Measurements from ENCODE around the gene ARPC1B.

- TF ChIP-seq CTCF (IDR thresholded peaks at IDR 0.05; ENCODE audit: low read length) = no peak
- TF ChIP-seq EZH2 (IDR thresholded peaks at IDR 0.05; ENCODE audit: borderline replicate concordance, low read length) = no peak
Measured at GRCh38 chr7:99344061-99344647, 30.4 kb upstream of the ARPC1B start.

Measured in OCI-LY1 (cell line).